ENCODE measurements around the gene TPSD1.

The TPSD1 gene

GRCh38 chr16:1283996-1284616, 28.2 kb downstream of the TPSD1 start:
- TF ChIP-seq EZH2 (IDR thresholded peaks at IDR 0.05; ENCODE audit: borderline replicate concordance, low read depth, low read length, severe bottlenecking), result no peak
- Histone ChIP-seq H3K9ac (ENCODE audit: low read depth, low read length) (no peak overlapping the region), H3K4me3 (ENCODE audit: low read depth in 1 of 2, low read length in 2 of 2) (no peak overlapping the region), H3K36me3 (ENCODE audit: insufficient read depth, low read length) (no peaks in the 10 kb centered on the region), H2AFZ (ENCODE audit: low read depth, low read length) (no peak overlapping the region), H3K9me3 (ENCODE audit: insufficient read depth, low read length, severe bottlenecking) (no peaks in the 10 kb centered on the region), H4K20me1 (ENCODE audit: insufficient read depth, low read length) (no peaks in the 10 kb centered on the region), H3K27ac (ENCODE audit: low read length) (no peak overlapping the region), H3K4me1 (ENCODE audit: insufficient read depth, low read length) (no peaks in the 10 kb centered on the region), H3K79me2 (ENCODE audit: insufficient read depth, low read length) (no peaks in the 10 kb centered on the region), H3K4me2 (ENCODE audit: insufficient read depth, low read length) (no peak overlapping the region), H3K27me3 (ENCODE audit: insufficient read depth, low read length, poor library complexity) (no peaks in the 10 kb centered on the region)
- DNase-seq (no peak), ATAC-seq (ENCODE audit: insufficient read depth, low read depth) (no peak)

- Histone ChIP-seq H3K27ac (ENCODE audit: low read length) (no peak overlapping the region), H2AFZ (ENCODE audit: low read depth, low read length) (no peak overlapping the region), H3K79me2 (ENCODE audit: insufficient read depth, low read length) (no peaks in the 10 kb centered on the region), H3K9ac (ENCODE audit: low read depth, low read length) (no peak overlapping the region), H3K27me3 (ENCODE audit: insufficient read depth, low read length, poor library complexity) (no peaks in the 10 kb centered on the region), H3K4me3 (ENCODE audit: low read depth in 1 of 2, low read length in 2 of 2) (no peak overlapping the region), H3K9me3 (ENCODE audit: insufficient read depth, low read length, severe bottlenecking) (no peaks in the 10 kb centered on the region), H3K4me2 (ENCODE audit: insufficient read depth, low read length) (no peak overlapping the region), H3K36me3 (ENCODE audit: insufficient read depth, low read length) (no peaks in the 10 kb centered on the region), H3K4me1 (ENCODE audit: insufficient read depth, low read length) (no peaks in the 10 kb centered on the region), H4K20me1 (ENCODE audit: insufficient read depth, low read length) (no peaks in the 10 kb centered on the region)
- no peak for DNase-seq
- TF ChIP-seq EZH2 (IDR thresholded peaks at IDR 0.05; ENCODE audit: borderline replicate concordance, low read depth, low read length, severe bottlenecking) (no peak), CTCF (IDR thresholded peaks at IDR 0.05; ENCODE audit: borderline replicate concordance, extremely low read depth, low read length, poor library complexity, severe bottlenecking) (no peak)
- no peak for ATAC-seq (ENCODE audit: insufficient read depth, low read depth)
Measured at GRCh38 chr16:1285669-1286512, 30.0 kb downstream of the TPSD1 start.

- Histone ChIP-seq H3K27me3 (ENCODE audit: insufficient read depth, low read length, poor library complexity) (no peaks in the 10 kb centered on the region), H3K9me3 (ENCODE audit: insufficient read depth, low read length, severe bottlenecking) (no peaks in the 10 kb centered on the region), H3K9ac (ENCODE audit: low read depth, low read length) (no peak overlapping the region), H3K27ac (ENCODE audit: low read length) (no peak overlapping the region), H3K4me3 (ENCODE audit: low read depth in 1 of 2, low read length in 2 of 2) (no peak overlapping the region), H3K79me2 (ENCODE audit: insufficient read depth, low read length) (no peaks in the 10 kb centered on the region), H2AFZ (ENCODE audit: low read depth, low read length) (no peak overlapping the region), H3K4me2 (ENCODE audit: insufficient read depth, low read length) (no peak overlapping the region), H3K36me3 (ENCODE audit: insufficient read depth, low read length) (no peaks in the 10 kb centered on the region), H3K4me1 (ENCODE audit: insufficient read depth, low read length) (no peaks in the 10 kb centered on the region), H4K20me1 (ENCODE audit: insufficient read depth, low read length) (no peaks in the 10 kb centered on the region)
- TF ChIP-seq EZH2 (IDR thresholded peaks at IDR 0.05; ENCODE audit: borderline replicate concordance, low read depth, low read length, severe bottlenecking) (no peak), CTCF (IDR thresholded peaks at IDR 0.05; ENCODE audit: borderline replicate concordance, extremely low read depth, low read length, poor library complexity, severe bottlenecking) (no peak)
- no peak for DNase-seq
- ATAC-seq (ENCODE audit: insufficient read depth, low read depth), result no peak
Measured at GRCh38 chr16:1286513-1287094, 30.7 kb downstream of the TPSD1 start.
